T-cell (primary cell): ENCODE data around the gene CACNA1G. TPM values are rescaled to one million over a fixed set of nuclear protein-coding genes. Genes with fewer than 3 reads are reported as not detected.

ENCODE experiments used
- ATAC-seq, 4 experiments: fragments of 200-7000 bp in 3 of 4; fragments of 150-1000 bp in 1 of 4; cut with Tn5 transposase; replicated peaks in 1 of 4; 1 replicate in 3 of 4; 2 replicates in 1 of 4; pipeline ENCODE4 v1.10.0; 2021; ENCODE audit warnings: moderate library complexity in 3 of 4, mild to moderate bottlenecking in 2 of 4, moderate number of reproducible peaks in 1 of 4
- CTCF ChIA-PET, 2 donors: fragments of 300-600 bp; sonication (Branson Sonifier 250); formaldehyde crosslinking; loops; one replicate each; lab custom pipeline; 2022; ENCODE audit warnings: antibody characterized with exemption in 2 of 2; lab: Charles Lee
- POLR2A ChIA-PET, 2 donors: fragments of 300-600 bp; sonication (Branson Sonifier 250); formaldehyde crosslinking; loops; one replicate each; lab custom pipeline; 2022; ENCODE audit warnings: antibody characterized with exemption in 2 of 2; lab: Charles Lee
- DNase-seq, 35 experiments: peaks; one replicate each; pipeline versions ENCODE4 v3.0.0 to v3.0.0-alpha.2; 2013 to 2023
- H3K27ac ChIP-seq: one replicate; pipeline ENCODE4 v1.5.1; 2013; ENCODE audit warnings: low read length
- H3K27me3 ChIP-seq, 2 experiments: replicated peaks in 1 of 2; 1 replicate in 1 of 2; 2 replicates in 1 of 2; pipeline versions ENCODE4 v1.6.1 to v1.7.0; 2013; ENCODE audit warnings: low read length in 1 of 2, mixed read lengths in 1 of 2; ENCODE audit not compliant: control insufficient read depth in 2 of 2, insufficient read depth in 2 of 2; ENCODE audit errors: extremely low read depth in 1 of 2
- H3K36me3 ChIP-seq, 2 donors: 1 replicate in 1 of 2; 2 replicates in 1 of 2; pipeline versions ENCODE4 v1.6.1 to v1.7.0; 2013; ENCODE audit warnings: low read length in 1 of 2; ENCODE audit not compliant: control insufficient read depth in 2 of 2, insufficient read depth in 1 of 2; ENCODE audit errors: extremely low read depth in 1 of 2
- H3K4me1 ChIP-seq, 2 experiments: 1 replicate in 1 of 2; 2 replicates in 1 of 2; pipeline versions ENCODE4 v1.6.1 to v1.7.0; 2013; ENCODE audit warnings: low read length in 2 of 2, mixed read lengths in 1 of 2; ENCODE audit not compliant: insufficient read depth in 2 of 2, control insufficient read depth in 1 of 2; ENCODE audit errors: extremely low read depth in 1 of 2
- H3K4me3 ChIP-seq, 2 donors: 1 replicate in 1 of 2; 2 replicates in 1 of 2; pipeline versions ENCODE4 v1.5.1 to v1.7.0; 2013; ENCODE audit warnings: mild to moderate bottlenecking in 2 of 2, low read length in 1 of 2, moderate library complexity in 1 of 2; ENCODE audit not compliant: control insufficient read depth in 1 of 2; ENCODE audit errors: extremely low read depth in 1 of 2
- H3K9me3 ChIP-seq: 2 replicates; pipeline ENCODE4 v1.7.0; 2013
- H3K27ac Mint-ChIP-seq, 2 donors: one replicate each; pipeline ENCODE4 v1.8.0; 2020 to 2021; ENCODE audit warnings: mild to moderate bottlenecking in 2 of 2, mixed read lengths in 2 of 2
- H3K27me3 Mint-ChIP-seq, 2 donors: one replicate each; pipeline ENCODE4 v1.8.0; 2021 to 2022; ENCODE audit warnings: mixed read lengths in 2 of 2
- H3K36me3 Mint-ChIP-seq: one replicate; pipeline ENCODE4 v1.8.0; 2021; ENCODE audit warnings: mixed read lengths
- H3K4me1 Mint-ChIP-seq, 3 donors: one replicate each; pipeline ENCODE4 v1.8.0; 2020 to 2022; ENCODE audit warnings: mixed read lengths in 3 of 3, mild to moderate bottlenecking in 1 of 3
- H3K4me3 Mint-ChIP-seq, 3 donors: one replicate each; pipeline ENCODE4 v1.8.0; 2020 to 2022; ENCODE audit warnings: mild to moderate bottlenecking in 3 of 3, mixed read lengths in 3 of 3, moderate library complexity in 3 of 3
- H3K9me3 Mint-ChIP-seq, 3 donors: one replicate each; pipeline ENCODE4 v1.8.0; 2020 to 2022; ENCODE audit warnings: mixed read lengths in 3 of 3
- WGBS: methylation state at CpG from one replicate; pipeline ENCODE4 v1.1.5; 2013; ENCODE audit warnings: missing lambda C conversion rate; ENCODE audit not compliant: insufficient coverage; 5-methylcytosine and 5-hydroxymethylcytosine counted together
- total RNA-seq, 35 experiments: library from RNA in 6 of 35; stranded (reverse) in 6 of 35; fragments of 120-200 nt in 1 of 35; gene quantifications; one replicate each; pipeline versions ENCODE4 v1.2.1 to v1.2.4 and lab custom pipeline; 2013 to 2026

CACNA1G gene
- total RNA-seq, 5 donors from 2014 or later (not counting 1 experiment from before 2014, with no cell fraction given): not detected

- H3K9me3 Mint-ChIP-seq: no peaks in the 10 kb centered on the region
- Histone ChIP-seq H3K27me3 (peaks cover 0 to 46% of the 10 kb centered on the region in 2 experiments), H3K4me3 (no peak overlapping the region), H3K9me3 (no peaks in the 10 kb centered on the region), H3K36me3 (no peaks in the 10 kb centered on the region), H3K4me1 (no peaks in the 10 kb centered on the region), H3K27ac (no peak overlapping the region)
- no peak overlapping the region for H3K27ac Mint-ChIP-seq
- no peak overlapping the region for H3K4me3 Mint-ChIP-seq
- no peaks in the 10 kb centered on the region for H3K4me1 Mint-ChIP-seq
- peaks cover 8 to 23% of the 10 kb centered on the region in 2 donors for H3K27me3 Mint-ChIP-seq
- WGBS: 83% methylated on average over 7 of the region's 15 CpGs
- no peak for ATAC-seq
- POLR2A ChIA-PET: no interaction called here
- CTCF ChIA-PET: no interaction called here
- no peaks in the 10 kb centered on the region for H3K36me3 Mint-ChIP-seq
- no peak for DNase-seq
Measured at GRCh38 chr17:50599606-50600005, 39.1 kb downstream of the CACNA1G start.

DNA sequence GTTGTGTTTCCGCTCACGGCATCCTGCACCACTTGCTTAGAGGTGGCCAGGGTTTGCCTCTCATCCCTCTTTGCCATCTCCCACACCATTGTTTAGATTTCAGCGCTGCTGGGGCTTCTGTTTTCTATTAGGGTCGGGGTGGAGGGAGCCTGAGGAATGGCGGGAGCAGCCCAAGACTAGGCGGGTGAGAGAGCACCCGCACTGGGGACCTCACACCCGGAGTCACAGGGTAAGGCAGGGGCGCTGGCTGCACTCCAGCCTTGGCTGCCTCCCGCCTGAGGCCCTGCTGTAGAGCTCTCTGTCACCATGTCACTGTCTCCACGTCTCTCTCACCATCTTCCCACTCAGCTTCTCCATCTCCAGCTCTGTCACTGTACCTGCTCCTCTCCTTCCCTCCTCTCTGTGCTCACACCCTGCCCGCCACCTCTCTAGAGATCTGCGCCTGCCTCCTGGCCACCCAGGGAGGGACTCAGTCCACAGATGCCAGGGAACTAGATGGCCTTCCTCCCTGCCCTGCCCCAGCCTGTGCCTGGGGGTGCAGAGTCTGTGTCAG lies 41.4 kb downstream of the CACNA1G start:
- ChIA-PET POLR2A (no interaction called here), CTCF (no interaction called here)
- DNase-seq (no peak), ATAC-seq (no peak)
- Mint-ChIP-seq H3K27ac (no peak overlapping the region), H3K4me3 (no peak overlapping the region), H3K4me1 (no peaks in the 10 kb centered on the region), H3K27me3 (peaks cover 16 to 36% of the 10 kb centered on the region in 2 donors), H3K9me3 (no peaks in the 10 kb centered on the region), H3K36me3 (no peaks in the 10 kb centered on the region)
- Histone ChIP-seq H3K36me3 (no peaks in the 10 kb centered on the region), H3K27me3 (peaks cover 0 to 58% of the 10 kb centered on the region in 2 experiments), H3K27ac (no peak overlapping the region), H3K9me3 (no peaks in the 10 kb centered on the region), H3K4me1 (no peaks in the 10 kb centered on the region), H3K4me3 (no peak overlapping the region)
- WGBS: 63% methylated on average over 10 of the region's 13 CpGs

- no peak overlapping the region for H3K27ac Mint-ChIP-seq
- Histone ChIP-seq H3K27ac (no peak overlapping the region), H3K36me3 (no peaks in the 10 kb centered on the region), H3K27me3 (peaks cover 0 to 61% of the 10 kb centered on the region in 2 experiments), H3K9me3 (no peaks in the 10 kb centered on the region), H3K4me3 (no peak overlapping the region), H3K4me1 (no peaks in the 10 kb centered on the region)
- no peaks in the 10 kb centered on the region for H3K4me1 Mint-ChIP-seq
- H3K27me3 Mint-ChIP-seq: peaks cover 16 to 39% of the 10 kb centered on the region in 2 donors
- ATAC-seq (no peak), DNase-seq (no peak)
- CTCF ChIA-PET: no interaction called here
- POLR2A ChIA-PET: no interaction called here
- H3K36me3 Mint-ChIP-seq: no peaks in the 10 kb centered on the region
- no peak overlapping the region for H3K4me3 Mint-ChIP-seq
- 90% methylated on average over 10 of the region's 18 CpGs for WGBS
- H3K9me3 Mint-ChIP-seq: no peaks in the 10 kb centered on the region
Measured at GRCh38 chr17:50602836-50603235, 42.3 kb downstream of the CACNA1G start.

GRCh38 chr17:50603340-50603739 lies 42.8 kb downstream of the CACNA1G start:
- H3K4me1 ChIP-seq: no peaks in the 10 kb centered on the region
- ChIA-PET POLR2A (no interaction called here), CTCF (no interaction called here)
- H3K27ac ChIP-seq: no peak overlapping the region
- peak in 2 of 4 experiments; percentile 39 to 45 for ATAC-seq
- Mint-ChIP-seq H3K4me3 (no peak overlapping the region), H3K27ac (no peak overlapping the region), H3K9me3 (no peaks in the 10 kb centered on the region), H3K27me3 (peaks cover 16 to 39% of the 10 kb centered on the region in 2 donors), H3K36me3 (no peaks in the 10 kb centered on the region), H3K4me1 (no peaks in the 10 kb centered on the region)
- 68% methylated on average over 6 of the region's 9 CpGs for WGBS
- no peaks in the 10 kb centered on the region for H3K9me3 ChIP-seq
- DNase-seq: no peak
- H3K4me3 ChIP-seq: no peak overlapping the region
- no peaks in the 10 kb centered on the region for H3K36me3 ChIP-seq
- peaks cover 0 to 65% of the 10 kb centered on the region in 2 experiments for H3K27me3 ChIP-seq

- no peak overlapping the region for H3K4me3 Mint-ChIP-seq
- no peaks in the 10 kb centered on the region for H3K9me3 Mint-ChIP-seq
- peaks cover 16 to 39% of the 10 kb centered on the region in 2 donors for H3K27me3 Mint-ChIP-seq
- 17% methylated on average over 12 of the region's 13 CpGs for WGBS
- no peaks in the 10 kb centered on the region for H3K9me3 ChIP-seq
- H3K27ac Mint-ChIP-seq: no peak overlapping the region
- H3K4me1 Mint-ChIP-seq: no peaks in the 10 kb centered on the region
- CTCF ChIA-PET: interaction anchor here in 1 of 2 donors (0.7 kb wide), 1 partner anchor 77 kb away, joined by 3 read pairs; no protein-coding TSS in a partner anchor
- no peak overlapping the region for H3K27ac ChIP-seq
- H3K27me3 ChIP-seq: peaks cover 0 to 74% of the 10 kb centered on the region in 2 experiments
- no peaks in the 10 kb centered on the region for H3K4me1 ChIP-seq
- POLR2A ChIA-PET: no interaction called here
- no peaks in the 10 kb centered on the region for H3K36me3 Mint-ChIP-seq
- H3K4me3 ChIP-seq: no peak overlapping the region
- ATAC-seq (no peak), DNase-seq (no peak)
- no peaks in the 10 kb centered on the region for H3K36me3 ChIP-seq
Measured at GRCh38 chr17:50604513-50604912, 44.0 kb downstream of the CACNA1G start.

DNA sequence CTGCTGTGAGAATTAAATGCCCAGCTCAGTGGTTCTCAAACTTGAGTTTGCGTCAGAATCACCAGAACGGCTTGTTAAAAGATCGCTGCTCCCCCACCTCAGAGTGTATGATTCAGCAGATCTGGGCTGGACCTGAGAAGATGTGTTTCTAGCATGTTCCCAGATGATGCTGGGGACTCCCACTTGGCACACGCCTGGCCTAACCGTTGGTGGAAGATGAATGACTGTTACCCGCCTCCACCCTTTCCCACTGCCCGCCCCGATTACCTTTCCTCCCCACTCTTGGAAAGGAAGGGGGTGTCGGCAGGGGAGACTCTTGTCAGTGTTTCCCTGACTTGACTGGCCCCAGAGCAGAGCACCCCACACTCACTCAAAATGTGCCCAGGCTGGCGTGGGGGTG lies 44.9 kb downstream of the CACNA1G start:
- ChIA-PET CTCF (interaction anchor here in 1 of 2 donors (0.5 kb wide), 1 partner anchor 18 kb away, joined by 14 read pairs; no protein-coding TSS in a partner anchor), POLR2A (no interaction called here)
- no peak for ATAC-seq

More for the DNA sequence above, 44.9 kb downstream of the CACNA1G start:
- no peak for DNase-seq
- Mint-ChIP-seq H3K4me3 (no peak overlapping the region), H3K27me3 (peaks cover 21 to 42% of the 10 kb centered on the region in 2 donors), H3K9me3 (no peaks in the 10 kb centered on the region), H3K4me1 (no peaks in the 10 kb centered on the region), H3K27ac (no peak overlapping the region), H3K36me3 (no peaks in the 10 kb centered on the region)
- H3K36me3 ChIP-seq: no peaks in the 10 kb centered on the region
- no peak overlapping the region for H3K27ac ChIP-seq
- WGBS: 53% methylated on average over 4 of the region's 10 CpGs
- H3K4me3 ChIP-seq: no peak overlapping the region
- H3K4me1 ChIP-seq: no peaks in the 10 kb centered on the region
- H3K9me3 ChIP-seq: no peaks in the 10 kb centered on the region
- H3K27me3 ChIP-seq: peaks cover 0 to 79% of the 10 kb centered on the region in 2 experiments
